Anterior cingulate cortex (tissue), 58 donors: ENCODE data around the gene KDM5A.

ENCODE experiments used
- DNase-seq, 58 donors: peaks; one replicate each; lab custom pipeline; 2025; lab: John Stamatoyannopoulos, UW

Gene KDM5A

GRCh38 chr12:275812-276211, 113.3 kb downstream of the KDM5A start:
- DNase-seq: no peak

- no peak for DNase-seq
Measured at GRCh38 chr12:273382-273781, 115.7 kb downstream of the KDM5A start.

DNA sequence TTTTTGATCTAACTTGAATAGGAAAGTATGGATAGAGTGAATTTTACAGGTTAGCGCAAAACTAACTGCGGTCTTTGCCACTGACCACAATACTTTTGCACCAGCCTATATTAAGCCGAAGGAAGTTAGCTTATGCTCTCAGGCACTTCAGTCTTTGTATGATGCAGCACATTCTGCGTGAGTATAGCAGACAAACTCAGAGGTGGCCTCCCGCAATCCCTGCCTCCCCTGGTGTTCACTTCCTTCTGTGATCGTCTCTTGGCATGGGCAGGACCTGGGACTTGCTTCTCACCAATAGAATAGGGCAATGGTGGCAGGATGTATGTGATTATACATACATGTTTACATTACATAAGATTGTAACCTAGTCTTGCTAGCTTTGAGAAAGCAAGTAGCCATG, 116.2 kb downstream of the KDM5A start:
- no peak for DNase-seq

GRCh38 chr12:271161-271560, 118.0 kb downstream of the KDM5A start:
- DNase-seq: peak in 19 of 58 donors; percentile 11 to 70 (median 35)

- DNase-seq: peak in 4 of 58 donors; percentile 13 to 47 (median 20)
Measured at GRCh38 chr12:269191-269590, 119.9 kb downstream of the KDM5A start.

DNA sequence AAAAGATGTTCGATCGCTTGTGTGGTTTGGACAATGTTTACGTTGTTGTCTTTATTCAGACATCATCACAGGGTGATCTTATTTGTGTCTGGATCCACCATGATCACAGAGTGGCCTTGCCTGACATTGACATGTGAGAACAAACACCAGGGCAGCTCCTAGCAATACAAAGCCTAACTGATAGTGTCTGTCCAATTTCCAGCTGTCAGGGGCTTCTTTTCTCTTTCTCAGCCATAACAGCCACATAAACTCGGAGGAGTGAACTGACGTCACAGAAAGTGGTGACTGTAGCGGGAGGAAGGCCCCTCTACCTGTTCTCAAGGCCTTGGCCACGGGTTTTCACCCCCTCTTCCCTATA, 120.7 kb downstream of the KDM5A start:
- no peak for DNase-seq

GRCh38 chr12:267581-268482, 121.3 kb downstream of the KDM5A start:
- DNase-seq: no peak

DNA sequence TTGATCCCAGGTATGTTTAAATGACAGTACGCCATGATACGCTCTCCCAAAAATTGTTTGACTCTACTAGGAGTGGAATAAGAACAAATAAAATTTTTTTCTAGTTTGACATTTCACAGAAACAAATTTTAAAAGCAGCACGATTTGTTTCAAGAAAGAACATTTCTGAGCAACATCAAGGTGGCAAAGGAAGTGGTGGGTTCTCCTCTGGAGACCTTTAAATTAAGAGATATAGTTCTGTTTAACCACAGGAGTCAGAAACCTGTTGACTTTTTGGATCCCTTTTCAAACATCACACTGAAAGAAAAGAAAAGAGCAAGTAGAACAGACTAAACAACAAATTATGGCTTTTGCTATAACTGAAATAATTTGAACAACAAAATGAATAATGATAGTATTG, 124.0 kb downstream of the KDM5A start:
- DNase-seq: no peak

GRCh38 chr12:264269-264668, 124.9 kb downstream of the KDM5A start:
- DNase-seq: no peak

- DNase-seq: no peak
Measured at GRCh38 chr12:263574-263973, 125.5 kb downstream of the KDM5A start.

DNA sequence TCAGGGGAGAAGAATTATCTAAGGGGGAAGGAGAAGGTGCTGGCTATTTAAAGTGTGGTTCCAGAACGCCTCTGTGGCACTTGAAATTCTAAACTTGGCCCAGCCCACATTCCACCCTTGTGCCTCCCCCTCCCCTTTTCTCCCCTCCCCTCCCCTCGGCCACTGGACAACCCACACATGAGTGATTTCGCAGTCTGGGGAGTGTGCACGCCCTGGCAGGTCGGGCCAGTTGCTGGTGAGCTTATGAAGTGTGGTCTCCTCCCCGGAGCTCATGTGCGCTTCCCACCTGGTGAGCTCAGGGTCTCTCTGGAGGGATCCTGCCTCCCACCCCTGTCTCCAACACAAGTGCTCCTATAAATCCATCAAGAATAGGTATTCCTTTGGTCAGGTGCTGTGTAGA, 126.3 kb downstream of the KDM5A start, which contains the start of gene SLC6A13:
Gene SLC6A13 (minus strand): TSS at position 20 of the 400 bp plus-strand sequence. CDS start 2,784 bp downstream, outside the sequence.
- no peak for DNase-seq

DNA sequence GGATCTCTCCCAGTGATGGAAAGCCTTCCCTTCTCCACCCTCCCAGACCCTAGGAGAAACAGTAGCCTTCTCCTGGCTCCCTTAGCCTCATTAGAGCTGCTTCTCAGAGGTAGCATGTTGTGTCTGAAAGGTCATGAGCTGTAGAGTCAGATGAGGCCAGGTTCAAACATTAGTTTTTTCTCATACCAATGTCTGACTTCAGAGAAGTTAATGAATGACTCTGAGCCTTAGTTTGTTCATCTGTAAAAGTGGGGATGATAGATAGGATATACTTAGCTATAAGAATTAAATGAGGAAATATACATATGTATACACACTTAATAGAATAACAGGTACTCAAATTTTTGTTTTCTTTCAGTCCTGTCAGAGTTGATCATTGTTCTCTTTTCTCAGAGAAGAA, 127.0 kb downstream of the KDM5A start:
- no peak for DNase-seq

DNA sequence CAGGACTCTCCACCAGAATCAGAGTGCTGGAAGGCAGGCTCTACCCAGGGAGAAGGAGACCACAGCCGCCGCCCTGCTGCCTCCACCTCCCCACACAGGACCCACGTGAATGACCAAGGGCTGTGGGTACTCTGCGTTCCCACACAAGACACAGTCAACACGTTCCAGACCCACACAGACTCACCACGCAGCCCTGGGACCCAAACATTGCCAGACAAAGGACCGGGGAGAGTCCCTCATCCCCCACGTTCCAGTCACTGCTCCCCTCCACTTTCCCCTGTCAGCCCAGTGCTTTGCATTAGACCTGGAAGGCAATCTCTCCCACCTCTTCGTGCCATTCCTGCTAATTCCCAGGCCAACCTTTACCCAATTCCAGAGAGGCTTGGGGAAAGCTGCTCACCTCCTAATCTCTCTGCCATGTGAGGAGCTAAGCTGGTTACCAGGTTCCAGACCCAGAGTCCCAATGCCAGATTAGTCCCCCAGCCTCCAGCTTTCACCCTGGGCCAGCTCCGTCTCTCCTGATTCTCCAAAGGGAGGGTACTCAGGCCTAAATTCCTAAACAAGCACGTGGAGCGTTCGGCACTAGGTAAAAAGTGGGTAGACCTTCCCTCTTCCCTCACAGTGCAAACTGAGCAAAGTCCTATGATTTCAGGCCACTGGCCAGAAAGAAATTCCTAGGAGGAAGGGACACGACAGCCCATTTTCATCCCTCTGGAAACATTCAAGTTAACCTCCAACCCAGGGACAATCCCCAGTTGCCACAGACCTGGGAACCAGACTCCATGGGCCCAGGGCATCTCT, 131.4 kb downstream of the KDM5A start:
- DNase-seq: no peak

GRCh38 chr12:256958-257357, 132.2 kb downstream of the KDM5A start:
- DNase-seq: no peak

DNA sequence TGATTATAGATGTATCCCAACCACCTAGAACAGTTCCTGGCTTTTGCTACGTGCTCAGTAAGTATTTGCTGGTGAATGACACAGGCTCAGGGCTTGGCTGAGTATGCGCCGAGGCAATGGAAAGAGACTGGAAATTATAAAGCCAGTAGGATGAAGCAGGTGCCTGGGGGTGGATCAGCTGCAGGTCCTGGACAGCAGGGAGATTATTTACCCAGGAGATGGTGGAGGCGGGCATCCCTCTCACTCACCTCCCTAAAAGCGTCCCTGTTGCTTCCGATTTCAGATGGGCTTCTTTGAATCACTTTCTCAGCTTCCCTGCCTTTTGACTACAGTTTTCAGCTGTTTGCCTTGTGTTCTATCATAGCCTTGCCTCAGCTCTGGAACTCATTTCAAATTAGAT, 132.9 kb downstream of the KDM5A start:
- DNase-seq: peak in 2 of 58 donors; percentile 14 to 27

- no peak for DNase-seq
Measured at GRCh38 chr12:254912-255311, 134.2 kb downstream of the KDM5A start.

- no peak for DNase-seq
Measured at GRCh38 chr12:254039-254438, 135.1 kb downstream of the KDM5A start.

DNA sequence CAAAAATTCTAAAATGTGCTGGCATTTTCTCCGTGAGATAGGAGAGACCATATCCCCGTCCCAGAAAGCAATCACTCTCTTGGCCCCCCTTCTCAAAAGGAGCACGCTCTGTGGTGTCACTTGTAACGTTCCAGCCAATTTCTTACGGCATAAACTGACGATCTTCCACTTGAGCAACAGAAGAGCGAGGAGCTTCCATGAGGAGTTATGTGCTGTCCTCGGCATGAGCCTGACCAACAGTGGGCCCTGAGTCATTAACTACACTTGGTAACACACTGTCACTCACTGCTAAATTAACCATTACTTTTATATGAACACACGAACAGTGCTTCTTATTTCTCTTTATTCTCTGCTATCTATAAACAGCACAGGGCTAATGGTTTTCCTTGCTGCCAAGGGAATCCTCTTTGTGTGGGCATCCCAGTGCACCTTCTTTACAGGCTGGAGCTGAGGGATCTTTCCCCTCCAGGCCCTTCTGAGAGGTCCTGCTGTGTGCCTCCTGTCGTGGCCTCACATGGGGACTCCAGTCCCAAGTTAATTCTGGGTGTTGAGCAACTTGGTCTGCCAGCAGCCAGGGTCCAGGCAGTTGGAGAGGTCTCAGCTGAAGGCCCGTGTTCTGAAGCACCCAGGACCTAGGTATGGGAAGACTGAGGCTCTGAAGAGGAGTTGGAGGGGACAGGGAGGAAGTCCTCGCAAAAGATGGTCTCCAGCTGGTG, 135.8 kb downstream of the KDM5A start:
- no peak for DNase-seq

- DNase-seq: no peak
Measured at GRCh38 chr12:252636-253035, 136.5 kb downstream of the KDM5A start.

GRCh38 chr12:247271-247670, 141.8 kb downstream of the KDM5A start:
- no peak for DNase-seq

- DNase-seq: no peak
Measured at GRCh38 chr12:243381-243780, 145.7 kb downstream of the KDM5A start.
